C4-2B (cell line): Measurements from ENCODE around the gene HOXA5.

ENCODE experiments used
- ZFX ChIP-seq: fragments of 450-650 bp; IDR thresholded peaks from 2 replicates; pipeline ENCODE4 v1.6.1; 2017
- TF ChIP-seq, protein P1 (sequence below): fragments of 450-650 bp; conservative IDR thresholded peaks from 2 replicates; pipeline ENCODE4 v1.5.1; 2017; ENCODE audit warnings: mild to moderate bottlenecking

DNA sequence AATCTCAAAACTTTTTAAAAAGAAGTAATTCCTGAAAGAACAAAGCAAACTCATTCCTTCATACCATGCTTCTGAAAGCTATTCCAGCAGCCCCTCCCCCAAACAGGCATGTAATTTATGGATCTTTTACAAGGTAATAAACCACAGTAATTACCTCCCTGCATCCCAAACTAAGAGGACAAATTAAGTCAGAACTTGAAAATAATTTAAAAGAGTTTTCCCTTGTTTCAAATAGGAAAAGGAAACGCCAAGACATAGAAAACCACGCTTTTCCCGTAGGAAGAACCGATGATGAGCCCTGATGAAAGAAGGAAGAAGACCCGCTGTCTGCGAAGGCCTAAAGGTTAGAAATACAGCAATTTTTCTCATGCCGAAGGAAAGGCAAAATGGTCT, 21.8 kb downstream of the HOXA5 start:
- TF ChIP-seq, protein P1, sequence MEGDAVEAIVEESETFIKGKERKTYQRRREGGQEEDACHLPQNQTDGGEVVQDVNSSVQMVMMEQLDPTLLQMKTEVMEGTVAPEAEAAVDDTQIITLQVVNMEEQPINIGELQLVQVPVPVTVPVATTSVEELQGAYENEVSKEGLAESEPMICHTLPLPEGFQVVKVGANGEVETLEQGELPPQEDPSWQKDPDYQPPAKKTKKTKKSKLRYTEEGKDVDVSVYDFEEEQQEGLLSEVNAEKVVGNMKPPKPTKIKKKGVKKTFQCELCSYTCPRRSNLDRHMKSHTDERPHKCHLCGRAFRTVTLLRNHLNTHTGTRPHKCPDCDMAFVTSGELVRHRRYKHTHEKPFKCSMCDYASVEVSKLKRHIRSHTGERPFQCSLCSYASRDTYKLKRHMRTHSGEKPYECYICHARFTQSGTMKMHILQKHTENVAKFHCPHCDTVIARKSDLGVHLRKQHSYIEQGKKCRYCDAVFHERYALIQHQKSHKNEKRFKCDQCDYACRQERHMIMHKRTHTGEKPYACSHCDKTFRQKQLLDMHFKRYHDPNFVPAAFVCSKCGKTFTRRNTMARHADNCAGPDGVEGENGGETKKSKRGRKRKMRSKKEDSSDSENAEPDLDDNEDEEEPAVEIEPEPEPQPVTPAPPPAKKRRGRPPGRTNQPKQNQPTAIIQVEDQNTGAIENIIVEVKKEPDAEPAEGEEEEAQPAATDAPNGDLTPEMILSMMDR, result no peak
- no peak for TF ChIP-seq ZFX
